PC-9 (cell line): ENCODE data around the gene MDP1.

Experiments used
- EZH2 ChIP-seq: fragments of 200-600 bp; sonication (generic); IDR thresholded peaks from 2 replicates; pipeline ENCODE4 v1.8.0; 2017; ENCODE audit warnings: antibody characterized with exemption, low read depth
- TF ChIP-seq, protein P1 (sequence below): fragments of 200-600 bp; sonication (generic); conservative IDR thresholded peaks from 2 replicates; pipeline ENCODE4 v1.6.1; 2017; ENCODE audit warnings: mixed run types, antibody characterized with exemption, mild to moderate bottlenecking, moderate library complexity

DNA sequence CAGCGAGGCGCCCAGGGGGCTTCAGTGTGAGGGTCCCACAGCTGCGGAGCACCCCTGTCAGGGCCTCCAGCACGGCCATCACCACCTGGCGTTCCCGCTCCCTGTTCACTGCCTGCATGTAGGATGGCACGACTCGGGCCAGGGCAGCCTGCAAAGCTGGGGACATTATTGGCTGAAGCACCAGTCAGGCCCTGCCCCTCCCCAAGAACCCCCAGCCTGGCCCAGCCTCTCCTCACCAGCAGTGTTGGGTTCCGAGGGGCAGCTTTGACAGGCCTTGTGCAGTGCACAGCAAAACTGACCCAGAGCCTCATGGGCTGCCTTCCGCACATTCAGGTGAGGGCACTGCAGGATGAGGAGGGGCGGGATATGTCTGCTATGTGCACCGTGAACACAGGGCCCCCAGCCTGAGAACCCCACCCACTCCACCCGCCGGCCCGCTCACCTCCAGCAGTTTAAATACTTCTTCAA lies 32.8 kb downstream of the MDP1 start:
- TF ChIP-seq, protein P1, sequence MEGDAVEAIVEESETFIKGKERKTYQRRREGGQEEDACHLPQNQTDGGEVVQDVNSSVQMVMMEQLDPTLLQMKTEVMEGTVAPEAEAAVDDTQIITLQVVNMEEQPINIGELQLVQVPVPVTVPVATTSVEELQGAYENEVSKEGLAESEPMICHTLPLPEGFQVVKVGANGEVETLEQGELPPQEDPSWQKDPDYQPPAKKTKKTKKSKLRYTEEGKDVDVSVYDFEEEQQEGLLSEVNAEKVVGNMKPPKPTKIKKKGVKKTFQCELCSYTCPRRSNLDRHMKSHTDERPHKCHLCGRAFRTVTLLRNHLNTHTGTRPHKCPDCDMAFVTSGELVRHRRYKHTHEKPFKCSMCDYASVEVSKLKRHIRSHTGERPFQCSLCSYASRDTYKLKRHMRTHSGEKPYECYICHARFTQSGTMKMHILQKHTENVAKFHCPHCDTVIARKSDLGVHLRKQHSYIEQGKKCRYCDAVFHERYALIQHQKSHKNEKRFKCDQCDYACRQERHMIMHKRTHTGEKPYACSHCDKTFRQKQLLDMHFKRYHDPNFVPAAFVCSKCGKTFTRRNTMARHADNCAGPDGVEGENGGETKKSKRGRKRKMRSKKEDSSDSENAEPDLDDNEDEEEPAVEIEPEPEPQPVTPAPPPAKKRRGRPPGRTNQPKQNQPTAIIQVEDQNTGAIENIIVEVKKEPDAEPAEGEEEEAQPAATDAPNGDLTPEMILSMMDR, result no peak
- TF ChIP-seq EZH2, result no peak
